ENCODE results near the gene TBC1D3B.
"Not testable (repeated sequence)": the region's sequence is repeated elsewhere in the genome, so short reads cannot be mapped to it uniquely, and the experiment has no call there.

Gene TBC1D3B

GRCh38 chr17:36198831-36199465 is 22.5 kb upstream of the TBC1D3B start:
- no peak for DNase-seq

- no peak for DNase-seq
Measured at GRCh38 chr17:36197387-36197703, 20.9 kb upstream of the TBC1D3B start.

GRCh38 chr17:36196131-36196486 is 19.7 kb upstream of the TBC1D3B start:
- DNase-seq = no peak

GRCh38 chr17:36195434-36196130 is 19.1 kb upstream of the TBC1D3B start:
- DNase-seq = no peak

GRCh38 chr17:36194832-36195433 is 18.5 kb upstream of the TBC1D3B start:
- DNase-seq = not testable (repeated sequence)

GRCh38 chr17:36194147-36194831 is 17.9 kb upstream of the TBC1D3B start:
- not testable (repeated sequence) for DNase-seq

GRCh38 chr17:36193216-36193775 is 16.9 kb upstream of the TBC1D3B start:
- no peak for DNase-seq

GRCh38 chr17:36190549-36191330 is 14.3 kb upstream of the TBC1D3B start:
- DNase-seq = not testable (repeated sequence)

GRCh38 chr17:36189993-36190392 is 13.6 kb upstream of the TBC1D3B start:
- peak; percentile 64 to 79 for DNase-seq

- DNase-seq = peak; percentile 100
Measured at GRCh38 chr17:36188891-36189306, 12.5 kb upstream of the TBC1D3B start.

GRCh38 chr17:36187943-36188665 is 11.7 kb upstream of the TBC1D3B start:
- DNase-seq = peak in 1 of 2 experiments; percentile 45

- not testable (repeated sequence) for DNase-seq
Measured at GRCh38 chr17:36186810-36187763, 10.7 kb upstream of the TBC1D3B start.

- no peak for DNase-seq
Measured at GRCh38 chr17:36185416-36185815, 9.0 kb upstream of the TBC1D3B start.

GRCh38 chr17:36184023-36184765 is 7.8 kb upstream of the TBC1D3B start:
- no peak for DNase-seq

- peak; percentile 63 to 69 for DNase-seq
Measured at GRCh38 chr17:36183001-36183971, 6.8 kb upstream of the TBC1D3B start.

- no peak for DNase-seq
Measured at GRCh38 chr17:36182176-36183000, 6.0 kb upstream of the TBC1D3B start.

GRCh38 chr17:36181446-36182175 is 5.2 kb upstream of the TBC1D3B start:
- DNase-seq = not testable (repeated sequence)
